Measurements from ENCODE around the gene BRMS1L.
"Not testable (repeated sequence)": the region's sequence is repeated elsewhere in the genome, so short reads cannot be mapped to it uniquely, and the experiment has no call there.

Gene BRMS1L

GRCh38 chr14:35822501-35822900, 3.6 kb upstream of the BRMS1L start:
- DNase-seq, result no peak

- DNase-seq, result not testable (repeated sequence)
These were observed 1.5 kb upstream of the BRMS1L start for GRCh38 chr14:35824446-35825165.

- DNase-seq, result no peak
These were observed 245 bp upstream of the BRMS1L start for GRCh38 chr14:35825968-35826217.

GRCh38 chr14:35826952-35827416, 846 bp downstream of the BRMS1L start:
- no peak for DNase-seq

GRCh38 chr14:35827678-35828472, 1.7 kb downstream of the BRMS1L start:
- DNase-seq, result no peak

- DNase-seq, result no peak
These were observed 3.3 kb downstream of the BRMS1L start for GRCh38 chr14:35829449-35829848.

- DNase-seq, result no peak
These were observed 9.3 kb downstream of the BRMS1L start for GRCh38 chr14:35835208-35835982.

GRCh38 chr14:35841704-35842103, 15.6 kb downstream of the BRMS1L start:
- not testable (repeated sequence) for DNase-seq

GRCh38 chr14:35842245-35842644, 16.1 kb downstream of the BRMS1L start:
- DNase-seq, result not testable (repeated sequence)

GRCh38 chr14:35844494-35844893, 18.4 kb downstream of the BRMS1L start:
- no peak for DNase-seq

GRCh38 chr14:35847636-35848035, 21.5 kb downstream of the BRMS1L start:
- no peak for DNase-seq

- DNase-seq, result no peak
These were observed 23.0 kb downstream of the BRMS1L start for GRCh38 chr14:35849122-35849521.

GRCh38 chr14:35851823-35852222, 25.7 kb downstream of the BRMS1L start:
- no peak for DNase-seq

GRCh38 chr14:35853225-35853624, 27.1 kb downstream of the BRMS1L start:
- DNase-seq, result no peak

- no peak for DNase-seq
These were observed 28.6 kb downstream of the BRMS1L start for GRCh38 chr14:35854696-35855270.

GRCh38 chr14:35855876-35856481, 29.8 kb downstream of the BRMS1L start:
- DNase-seq, result peak; percentile 14

- no peak for DNase-seq
These were observed 32.5 kb downstream of the BRMS1L start for GRCh38 chr14:35858521-35859209.

GRCh38 chr14:35861204-35861868, 35.2 kb downstream of the BRMS1L start:
- DNase-seq, result no peak

- DNase-seq, result no peak
These were observed 39.6 kb downstream of the BRMS1L start for GRCh38 chr14:35865611-35866324.

GRCh38 chr14:35866595-35867279, 40.6 kb downstream of the BRMS1L start:
- no peak for DNase-seq

Measured in COR-L47 (cell line).